Fibroblast of peridontal ligament (primary cell): Measurements from ENCODE around the gene USP19.
A peak's percentile ranks its signal among the peaks of the same experiment; 100 is the strongest.

ENCODE experiments used
- DNase-seq: peaks from one replicate; pipeline ENCODE4 v3.0.0-alpha.2; 2010; ENCODE audit errors: extremely low read depth

USP19 gene

GRCh38 chr3:49132437-49133225 is 12.0 kb upstream of the USP19 start, which contains the start of gene LAMB2:
LAMB2 (minus strand) TSS chr3:49133050; CDS start chr3:49132867, 183 bp downstream.
- peak; percentile 82 for DNase-seq

DNA sequence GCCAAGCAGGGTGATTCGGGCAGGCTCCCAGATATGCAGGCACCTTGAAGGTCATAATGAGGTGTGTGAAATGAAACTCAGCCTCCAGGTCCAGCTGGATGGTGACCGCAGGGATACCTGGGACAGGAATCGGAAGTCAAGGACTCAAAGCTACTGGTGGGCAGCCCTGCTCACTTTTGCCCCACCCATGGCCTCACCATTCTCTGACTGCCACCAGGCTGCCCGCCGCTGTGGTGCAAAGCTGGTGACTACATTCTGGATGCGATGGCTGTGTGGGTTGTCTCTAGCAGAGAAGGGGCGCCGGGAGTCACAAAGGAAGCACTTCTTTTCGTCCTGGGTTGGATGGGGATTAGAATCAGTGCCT is 11.4 kb upstream of the USP19 start:
- DNase-seq = no peak

DNA sequence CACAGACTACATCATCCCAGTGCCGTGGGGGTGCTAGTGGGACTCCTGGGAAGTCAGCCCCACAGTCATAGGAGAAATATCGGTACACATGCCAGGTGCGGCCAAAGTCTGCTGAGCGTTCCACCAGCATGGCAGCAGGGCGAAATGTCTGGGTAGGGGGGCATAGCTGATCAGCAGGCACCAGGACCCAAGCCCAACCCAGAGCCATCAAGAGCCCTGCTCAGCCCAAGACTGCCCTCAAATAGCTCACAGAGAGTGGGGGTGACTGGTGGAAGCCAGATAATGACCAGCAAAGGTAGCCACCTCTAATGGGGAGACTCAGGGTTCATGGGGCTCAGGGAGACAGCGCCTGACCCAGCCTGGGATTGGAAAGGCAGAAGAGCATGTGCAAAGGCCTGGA is 11.0 kb upstream of the USP19 start:
- DNase-seq = no peak

- no peak for DNase-seq
Observed at GRCh38 chr3:49131040-49131439, 10.4 kb upstream of the USP19 start.

- DNase-seq = no peak
Observed at GRCh38 chr3:49124991-49125670, 4.5 kb upstream of the USP19 start.

DNA sequence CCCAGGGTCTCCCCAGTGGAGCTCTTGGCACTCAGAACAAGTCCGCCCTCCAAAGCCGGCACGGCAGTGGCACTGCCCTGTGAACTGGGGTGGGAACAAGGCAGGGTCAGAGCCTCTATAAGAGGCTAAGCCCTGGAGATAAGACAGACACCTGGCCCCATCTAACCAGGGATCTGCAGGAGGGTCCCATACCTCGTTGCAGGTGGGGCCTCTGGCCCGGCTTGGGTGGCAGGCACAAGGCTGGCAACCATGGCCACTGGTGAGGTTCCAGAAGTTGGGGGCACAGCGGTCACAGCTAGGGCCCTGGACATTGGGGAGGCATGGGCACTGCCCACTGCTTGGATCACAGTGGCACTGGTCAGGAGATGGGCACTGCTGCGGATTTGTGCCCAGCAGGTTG is 3.6 kb upstream of the USP19 start:
- DNase-seq = no peak

GRCh38 chr3:49123687-49124086 is 3.1 kb upstream of the USP19 start:
- no peak for DNase-seq

GRCh38 chr3:49122886-49123545 is 2.4 kb upstream of the USP19 start:
- no peak for DNase-seq

- no peak for DNase-seq
Observed at GRCh38 chr3:49122451-49122850, 1.8 kb upstream of the USP19 start.

GRCh38 chr3:49122022-49122421 is 1.4 kb upstream of the USP19 start:
- DNase-seq = no peak

- no peak for DNase-seq
Observed at GRCh38 chr3:49121132-49121736, 611 bp upstream of the USP19 start.

GRCh38 chr3:49120096-49120437 is 556 bp downstream of the USP19 start:
- no peak for DNase-seq

- no peak for DNase-seq
Observed at GRCh38 chr3:49119439-49119838, 1.2 kb downstream of the USP19 start.

DNA sequence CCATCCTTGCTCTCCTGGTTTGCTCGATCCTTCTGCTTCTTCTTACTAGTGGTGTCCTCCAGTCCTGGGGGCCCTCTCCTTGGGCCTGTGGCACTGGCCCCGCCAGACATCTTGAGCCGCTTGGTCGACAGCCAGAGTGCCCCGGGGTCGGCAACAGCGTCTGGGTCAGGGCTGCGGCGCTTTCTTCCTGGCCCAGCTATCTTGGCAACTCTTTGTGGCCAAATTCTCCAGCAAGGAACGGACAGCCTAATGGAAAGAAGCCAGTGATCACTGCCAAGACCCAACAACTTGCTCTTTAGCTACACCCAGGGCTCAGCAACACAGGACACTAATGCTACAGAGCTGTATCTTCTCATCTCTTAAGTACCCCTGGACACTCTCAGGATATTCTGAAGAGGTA is 1.6 kb downstream of the USP19 start:
- no peak for DNase-seq

DNA sequence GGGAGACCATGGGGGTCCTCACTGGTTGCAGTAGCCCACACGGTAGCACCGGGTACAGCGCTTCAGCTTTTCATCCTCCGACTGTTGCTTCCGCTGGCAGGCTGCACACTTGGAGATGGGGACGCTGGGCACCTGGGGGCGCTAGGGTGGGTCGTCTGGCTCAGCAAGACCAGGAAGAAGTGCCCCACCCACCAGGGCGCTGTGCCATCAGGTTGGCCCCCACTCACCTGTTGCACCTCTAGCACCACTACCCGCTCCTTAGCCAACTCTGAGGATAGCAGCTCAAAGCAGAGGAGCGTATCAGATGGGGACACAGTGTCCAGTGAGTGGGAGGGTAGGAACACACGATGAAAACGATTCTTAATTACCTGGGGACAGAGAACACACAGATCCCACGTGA is 8.4 kb downstream of the USP19 start:
- DNase-seq = no peak

- DNase-seq = no peak
Observed at GRCh38 chr3:49111347-49111746, 9.3 kb downstream of the USP19 start.

DNA sequence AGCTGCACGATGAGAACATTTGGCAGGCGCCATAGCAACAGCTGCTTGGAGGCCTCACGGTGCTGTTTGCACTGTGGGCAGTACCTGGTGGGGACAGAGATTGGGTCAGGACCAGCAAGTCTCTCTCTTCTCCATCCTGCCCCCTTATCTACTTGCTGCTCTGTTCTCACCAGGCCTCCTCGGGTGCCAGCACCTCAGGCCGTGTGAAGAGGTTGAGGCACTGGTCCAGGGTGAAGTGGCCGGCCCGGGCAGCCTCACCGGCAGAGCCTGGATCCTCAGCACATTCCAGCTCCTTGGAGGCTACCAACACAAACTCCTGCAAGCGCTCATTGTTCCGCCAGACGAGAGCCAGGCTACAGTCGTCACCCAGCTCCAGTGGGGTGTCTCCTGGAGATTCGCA is 9.8 kb downstream of the USP19 start:
- no peak for DNase-seq

DNA sequence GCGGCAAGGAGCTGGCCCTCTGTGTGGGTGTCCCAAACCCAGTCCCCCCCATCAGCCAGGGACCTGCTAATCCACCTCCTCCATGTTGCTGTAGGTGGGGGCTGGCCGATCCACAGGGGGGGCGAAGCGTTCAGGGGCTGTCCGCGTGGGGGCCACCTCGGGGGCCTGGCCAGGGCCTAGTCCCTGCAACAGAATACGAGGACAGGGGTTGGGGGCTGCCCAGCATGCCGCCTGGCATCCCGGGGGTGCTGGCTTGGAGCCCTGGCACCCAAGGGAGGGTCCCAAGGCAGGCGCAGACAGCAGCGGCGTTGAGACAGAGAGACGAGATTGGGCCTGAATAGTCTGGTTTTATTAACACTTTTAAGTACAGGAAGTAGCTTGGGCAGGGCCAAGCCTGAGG is 12.3 kb downstream of the USP19 start:
- no peak for DNase-seq

- DNase-seq = peak; percentile 88
Observed at GRCh38 chr3:49104427-49105291, 16.0 kb downstream of the USP19 start, which contains the start of gene QARS1. QARS1 (minus strand) TSS chr3:49104757; CDS start chr3:49104733, 24 bp downstream.

DNA sequence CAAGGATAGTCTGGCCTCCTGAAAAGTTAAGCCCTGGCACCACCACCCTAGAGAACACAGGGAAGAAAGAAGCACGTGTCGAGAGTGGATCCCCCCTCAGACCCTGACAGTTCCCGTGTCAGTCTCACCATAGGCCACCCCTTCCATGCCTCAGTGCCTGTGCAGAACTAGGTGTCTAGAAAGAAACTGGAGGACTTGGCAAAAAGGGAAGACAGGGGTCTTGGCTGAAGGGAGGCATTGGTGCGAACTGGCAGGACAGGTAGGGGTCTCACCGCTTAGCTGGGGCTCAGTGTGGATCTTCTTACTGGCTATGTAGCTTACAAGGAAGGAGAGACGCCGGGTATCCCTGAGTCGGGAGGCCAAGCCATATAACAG is 16.6 kb downstream of the USP19 start:
- DNase-seq = no peak

DNA sequence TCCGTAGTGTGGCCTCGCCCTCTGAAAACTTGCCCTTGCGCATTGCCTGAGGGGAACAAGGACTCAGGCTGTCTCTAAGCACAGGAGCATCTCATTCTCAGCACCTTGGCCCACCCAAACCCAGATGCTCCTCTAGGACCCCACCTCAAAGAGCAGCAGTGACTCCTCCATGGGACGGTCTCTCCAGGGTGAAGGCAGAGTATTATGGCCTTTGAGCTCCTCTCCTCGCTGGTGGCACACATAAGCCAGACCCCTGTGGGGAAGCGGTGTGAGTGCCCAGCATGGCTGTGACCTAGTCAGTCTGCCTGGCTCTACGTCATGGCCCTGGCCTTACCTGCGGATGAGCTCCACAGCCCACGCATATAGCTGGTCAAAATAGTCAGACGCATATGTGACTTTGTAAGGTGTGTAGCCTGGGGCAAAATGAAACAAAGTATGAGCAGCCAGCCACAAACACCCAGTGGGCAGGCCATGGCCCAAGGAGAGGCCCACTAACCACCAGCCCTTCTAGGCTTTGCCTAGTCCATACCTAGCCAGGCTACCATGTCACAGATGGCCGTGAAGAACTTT is 20.5 kb downstream of the USP19 start:
- no peak for DNase-seq
